Measurements from ENCODE around the gene WWTR1.

- TF ChIP-seq RAD21 (IDR thresholded peaks at IDR 0.05) = no peak
- TF ChIP-seq, protein P1, sequence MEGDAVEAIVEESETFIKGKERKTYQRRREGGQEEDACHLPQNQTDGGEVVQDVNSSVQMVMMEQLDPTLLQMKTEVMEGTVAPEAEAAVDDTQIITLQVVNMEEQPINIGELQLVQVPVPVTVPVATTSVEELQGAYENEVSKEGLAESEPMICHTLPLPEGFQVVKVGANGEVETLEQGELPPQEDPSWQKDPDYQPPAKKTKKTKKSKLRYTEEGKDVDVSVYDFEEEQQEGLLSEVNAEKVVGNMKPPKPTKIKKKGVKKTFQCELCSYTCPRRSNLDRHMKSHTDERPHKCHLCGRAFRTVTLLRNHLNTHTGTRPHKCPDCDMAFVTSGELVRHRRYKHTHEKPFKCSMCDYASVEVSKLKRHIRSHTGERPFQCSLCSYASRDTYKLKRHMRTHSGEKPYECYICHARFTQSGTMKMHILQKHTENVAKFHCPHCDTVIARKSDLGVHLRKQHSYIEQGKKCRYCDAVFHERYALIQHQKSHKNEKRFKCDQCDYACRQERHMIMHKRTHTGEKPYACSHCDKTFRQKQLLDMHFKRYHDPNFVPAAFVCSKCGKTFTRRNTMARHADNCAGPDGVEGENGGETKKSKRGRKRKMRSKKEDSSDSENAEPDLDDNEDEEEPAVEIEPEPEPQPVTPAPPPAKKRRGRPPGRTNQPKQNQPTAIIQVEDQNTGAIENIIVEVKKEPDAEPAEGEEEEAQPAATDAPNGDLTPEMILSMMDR (IDR thresholded peaks at IDR 0.05; ENCODE audit: low read depth, low read length, missing input control) = no peak
- TF ChIP-seq TAF1 (conservative IDR thresholded peaks at IDR 0.05) = no peak
- TF ChIP-seq REST (IDR thresholded peaks at IDR 0.05) = no peak
- no peak for TF ChIP-seq MAX (IDR thresholded peaks at IDR 0.05)
- no peak for TF ChIP-seq SP1 (IDR thresholded peaks at IDR 0.05)
- TF ChIP-seq ZBTB33 (IDR thresholded peaks at IDR 0.05) = no peak
- TF ChIP-seq EGR1 (IDR thresholded peaks at IDR 0.05; ENCODE audit: low read depth in 2 of 2) = no peak
- no peak for TF ChIP-seq ATF3 (IDR thresholded peaks at IDR 0.05)
- TF ChIP-seq JUND (IDR thresholded peaks at IDR 0.05) = no peak
- TF ChIP-seq GABPA (IDR thresholded peaks at IDR 0.05 in 1 of 2, conservative IDR thresholded peaks at IDR 0.05 in 1 of 2) = no peak
- no peak for TF ChIP-seq RXRA (IDR thresholded peaks at IDR 0.05)
- no peak for TF ChIP-seq HNF4A (conservative IDR thresholded peaks at IDR 0.05)
- no peak for TF ChIP-seq YY1 (IDR thresholded peaks at IDR 0.05)
Observed at GRCh38 chr3:149547413-149547812, 110.4 kb downstream of the WWTR1 start.

All from liver (tissue), 3 donors.